Brain pericyte (primary cell): ENCODE measurements around the gene MORF4L1.
"Not testable (repeated sequence)": the region's sequence is repeated elsewhere in the genome, so short reads cannot be mapped to it uniquely, and the experiment has no call there.

ENCODE experiments used
- DNase-seq: peaks from one replicate; pipeline ENCODE4 v3.0.0-alpha.2; 2012; ENCODE audit warnings: low read depth, low spot score

Gene MORF4L1

GRCh38 chr15:78925956-78926743 is 53.5 kb downstream of the MORF4L1 start:
- no peak for DNase-seq

- DNase-seq, result no peak
Observed at GRCh38 chr15:78927077-78927790, 54.5 kb downstream of the MORF4L1 start.

GRCh38 chr15:78928176-78928575 is 55.5 kb downstream of the MORF4L1 start:
- DNase-seq, result not testable (repeated sequence)

GRCh38 chr15:78928616-78929093 is 56.0 kb downstream of the MORF4L1 start:
- DNase-seq, result no peak

- DNase-seq, result no peak
Observed at GRCh38 chr15:78929536-78930264, 57.0 kb downstream of the MORF4L1 start.

GRCh38 chr15:78930577-78931388 is 58.1 kb downstream of the MORF4L1 start:
- DNase-seq, result no peak

- no peak for DNase-seq
Observed at GRCh38 chr15:78931439-78932257, 59.0 kb downstream of the MORF4L1 start.

GRCh38 chr15:78932258-78932808 is 59.6 kb downstream of the MORF4L1 start:
- no peak for DNase-seq

GRCh38 chr15:78933187-78933822 is 60.6 kb downstream of the MORF4L1 start:
- no peak for DNase-seq

- DNase-seq, result no peak
Observed at GRCh38 chr15:78933823-78934654, 61.3 kb downstream of the MORF4L1 start.

- DNase-seq, result no peak
Observed at GRCh38 chr15:78934655-78935023, 61.9 kb downstream of the MORF4L1 start.

- no peak for DNase-seq
Observed at GRCh38 chr15:78937132-78937739, 64.5 kb downstream of the MORF4L1 start.

- DNase-seq, result no peak
Observed at GRCh38 chr15:78938658-78939488, 66.2 kb downstream of the MORF4L1 start.

- no peak for DNase-seq
Observed at GRCh38 chr15:78942741-78943140, 70.1 kb downstream of the MORF4L1 start.

- no peak for DNase-seq
Observed at GRCh38 chr15:78943692-78944091, 71.0 kb downstream of the MORF4L1 start.

GRCh38 chr15:78944202-78944625 is 71.5 kb downstream of the MORF4L1 start:
- DNase-seq, result no peak

- no peak for DNase-seq
Observed at GRCh38 chr15:78944669-78945407, 72.1 kb downstream of the MORF4L1 start, which contains the start of gene CTSH. TSS of gene CTSH (minus strand) at chr15:78945046. CDS start at chr15:78944981, 65 bp downstream.
